Measurements from ENCODE around the gene AP3S1.

DNA sequence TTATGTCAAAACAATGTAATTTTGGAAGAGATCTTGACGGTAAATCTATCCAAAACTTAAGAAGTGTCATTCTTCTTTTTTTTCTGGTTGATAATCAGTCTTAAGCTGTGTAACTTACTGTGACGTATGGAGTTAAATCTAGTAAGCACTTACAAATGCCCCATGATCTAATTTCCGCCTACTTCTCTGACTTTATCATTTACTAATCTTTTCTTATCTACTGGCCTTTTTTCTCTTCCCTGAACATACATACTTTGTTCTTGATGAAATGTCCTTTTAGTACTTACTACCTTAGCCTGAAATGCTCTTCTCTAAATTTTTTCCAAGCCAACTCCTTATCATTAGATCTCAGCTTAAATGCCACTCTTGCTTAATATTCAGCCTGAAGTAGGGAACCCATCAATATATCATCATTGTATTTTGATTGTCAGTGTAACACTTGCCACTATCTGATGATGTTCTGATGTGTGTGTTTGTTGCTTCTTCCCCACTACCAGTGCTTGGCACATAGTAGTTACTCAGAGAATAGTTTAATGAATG lies 27.6 kb downstream of the AP3S1 start:
- TF ChIP-seq, protein P1, sequence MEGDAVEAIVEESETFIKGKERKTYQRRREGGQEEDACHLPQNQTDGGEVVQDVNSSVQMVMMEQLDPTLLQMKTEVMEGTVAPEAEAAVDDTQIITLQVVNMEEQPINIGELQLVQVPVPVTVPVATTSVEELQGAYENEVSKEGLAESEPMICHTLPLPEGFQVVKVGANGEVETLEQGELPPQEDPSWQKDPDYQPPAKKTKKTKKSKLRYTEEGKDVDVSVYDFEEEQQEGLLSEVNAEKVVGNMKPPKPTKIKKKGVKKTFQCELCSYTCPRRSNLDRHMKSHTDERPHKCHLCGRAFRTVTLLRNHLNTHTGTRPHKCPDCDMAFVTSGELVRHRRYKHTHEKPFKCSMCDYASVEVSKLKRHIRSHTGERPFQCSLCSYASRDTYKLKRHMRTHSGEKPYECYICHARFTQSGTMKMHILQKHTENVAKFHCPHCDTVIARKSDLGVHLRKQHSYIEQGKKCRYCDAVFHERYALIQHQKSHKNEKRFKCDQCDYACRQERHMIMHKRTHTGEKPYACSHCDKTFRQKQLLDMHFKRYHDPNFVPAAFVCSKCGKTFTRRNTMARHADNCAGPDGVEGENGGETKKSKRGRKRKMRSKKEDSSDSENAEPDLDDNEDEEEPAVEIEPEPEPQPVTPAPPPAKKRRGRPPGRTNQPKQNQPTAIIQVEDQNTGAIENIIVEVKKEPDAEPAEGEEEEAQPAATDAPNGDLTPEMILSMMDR (IDR thresholded peaks at IDR 0.05), result no peak
- no peak for TF ChIP-seq POLR2A (IDR thresholded peaks at IDR 0.05)
- no peak for TF ChIP-seq POLR2AphosphoS5 (IDR thresholded peaks at IDR 0.05)
